ENCODE data around the gene XRCC5. TPM values are rescaled to one million over a fixed set of nuclear protein-coding genes. Genes with fewer than 3 reads are reported as not detected.

XRCC5 gene
- total RNA-seq, 1 experiment from 2014 or later = 618 TPM

DNA sequence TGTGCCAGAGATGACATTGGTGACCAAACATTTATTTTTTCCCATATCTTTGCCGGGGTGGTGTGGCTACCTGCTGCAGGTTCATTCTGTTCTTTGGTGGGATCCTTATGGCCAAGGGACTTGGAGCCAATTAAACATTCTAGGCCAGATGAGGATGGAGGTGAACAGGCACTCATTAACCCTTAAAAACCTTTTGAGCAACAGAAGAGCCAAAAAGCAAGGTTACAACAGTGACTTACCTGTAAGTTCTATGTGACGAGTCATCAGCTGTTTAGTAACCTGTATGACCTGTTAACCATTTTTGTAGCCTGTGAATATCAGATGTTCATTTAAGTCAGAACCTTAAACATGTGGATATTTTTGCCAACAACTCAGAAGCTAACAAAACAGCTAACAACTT, 105.6 kb downstream of the XRCC5 start:
- Mint-ChIP-seq H3K4me1 (peaks cover 0 to 3% of the 10 kb centered on the region in 2 experiments; a peak in 1 of 4 replicates), H3K4me3 (no peak overlapping the region), H3K27ac (no peak overlapping the region), H3K36me3 (ENCODE audit: insufficient read depth in 1 of 3, low read depth in 3 of 3) (peaks cover 0 to 5% (median 0%) of the 10 kb centered on the region in 3 experiments; a peak in 1 of 7 replicates), H3K27me3 (ENCODE audit: low read depth) (no peaks in the 10 kb centered on the region), H3K9me3 (no peaks in the 10 kb centered on the region)
- H2AK5ac ChIP-seq (ENCODE audit: insufficient read length, low read length) = no peak overlapping the region
- H3K4ac ChIP-seq (ENCODE audit: low read depth, low read length) = no peak overlapping the region
- TF ChIP-seq, protein P1, sequence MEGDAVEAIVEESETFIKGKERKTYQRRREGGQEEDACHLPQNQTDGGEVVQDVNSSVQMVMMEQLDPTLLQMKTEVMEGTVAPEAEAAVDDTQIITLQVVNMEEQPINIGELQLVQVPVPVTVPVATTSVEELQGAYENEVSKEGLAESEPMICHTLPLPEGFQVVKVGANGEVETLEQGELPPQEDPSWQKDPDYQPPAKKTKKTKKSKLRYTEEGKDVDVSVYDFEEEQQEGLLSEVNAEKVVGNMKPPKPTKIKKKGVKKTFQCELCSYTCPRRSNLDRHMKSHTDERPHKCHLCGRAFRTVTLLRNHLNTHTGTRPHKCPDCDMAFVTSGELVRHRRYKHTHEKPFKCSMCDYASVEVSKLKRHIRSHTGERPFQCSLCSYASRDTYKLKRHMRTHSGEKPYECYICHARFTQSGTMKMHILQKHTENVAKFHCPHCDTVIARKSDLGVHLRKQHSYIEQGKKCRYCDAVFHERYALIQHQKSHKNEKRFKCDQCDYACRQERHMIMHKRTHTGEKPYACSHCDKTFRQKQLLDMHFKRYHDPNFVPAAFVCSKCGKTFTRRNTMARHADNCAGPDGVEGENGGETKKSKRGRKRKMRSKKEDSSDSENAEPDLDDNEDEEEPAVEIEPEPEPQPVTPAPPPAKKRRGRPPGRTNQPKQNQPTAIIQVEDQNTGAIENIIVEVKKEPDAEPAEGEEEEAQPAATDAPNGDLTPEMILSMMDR (conservative IDR thresholded peaks at IDR 0.05) = no peak
- no peaks in the 10 kb centered on the region for H3K9me3 ChIP-seq (ENCODE audit: control insufficient read depth, low read depth, low read length)
- H2AFZ ChIP-seq (ENCODE audit: low read length) = no peak overlapping the region
- no peak overlapping the region for H2BK12ac ChIP-seq (ENCODE audit: insufficient read length, low read depth, low read length)
- H3K18ac ChIP-seq (ENCODE audit: insufficient read length, low read depth, low read length) = no peak overlapping the region
- H2BK15ac ChIP-seq (ENCODE audit: low read depth, low read length) = no peak overlapping the region
- H3K56ac ChIP-seq (ENCODE audit: insufficient read length, low read depth, low read length) = no peak overlapping the region
- no peak overlapping the region for H4K91ac ChIP-seq (ENCODE audit: insufficient read length, low read depth, low read length)
- H2BK5ac ChIP-seq (ENCODE audit: insufficient read length, low read length) = no peak overlapping the region
- H2BK20ac ChIP-seq (ENCODE audit: low read depth, low read length, poor library complexity, severe bottlenecking) = no peak overlapping the region
- no peaks in the 10 kb centered on the region for H3K27me3 ChIP-seq (ENCODE audit: insufficient read depth, low read length)
- no peaks in the 10 kb centered on the region for H4K20me1 ChIP-seq (ENCODE audit: control insufficient read depth, insufficient read depth, insufficient read length)
- no peak overlapping the region for H4K8ac ChIP-seq (replicated peaks; ENCODE audit: insufficient read length, low read depth, low read length)
- H3K4me2 ChIP-seq (ENCODE audit: insufficient read depth, insufficient read length, low read length) = no peak overlapping the region
- no peak overlapping the region for H3T11ph ChIP-seq (ENCODE audit: low read length)
- no peaks in the 10 kb centered on the region for H3K23me2 ChIP-seq (ENCODE audit: insufficient read length, low read depth, low read length, poor library complexity, severe bottlenecking)
- no peak overlapping the region for H3K23ac ChIP-seq (ENCODE audit: insufficient read length, low read depth, low read length)
- DNase-seq = no peak
- H2BK120ac ChIP-seq (ENCODE audit: low read depth, low read length, poor library complexity, severe bottlenecking) = no peak overlapping the region
- H3K9ac ChIP-seq (ENCODE audit: extremely low read depth, insufficient read length, low read length) = no peak overlapping the region
- no peak overlapping the region for H3K27ac ChIP-seq (ENCODE audit: insufficient read length, low read depth, low read length)
- H4K5ac ChIP-seq (ENCODE audit: insufficient read length, low read depth, low read length) = no peak overlapping the region
- no peaks in the 10 kb centered on the region for H3K79me2 ChIP-seq (ENCODE audit: insufficient read depth, low read length)
- H3K79me1 ChIP-seq (ENCODE audit: insufficient read depth, low read depth, low read length, poor library complexity, severe bottlenecking) = no peaks in the 10 kb centered on the region
- no CpG with 5 or more reads among the region's 2 CpGs for WGBS (ENCODE audit: extremely low coverage, insufficient read length, low lambda C conversion rate)
- no peak overlapping the region for H3K14ac ChIP-seq (ENCODE audit: insufficient read depth, low read length)
- no peaks in the 10 kb centered on the region for H3K4me1 ChIP-seq (ENCODE audit: insufficient read depth, low read length)
